ENCODE results near the gene AGBL3. TPM values are rescaled to one million over a fixed set of nuclear protein-coding genes. Genes with fewer than 3 reads are reported as not detected.

The AGBL3 gene
- total RNA-seq, 3 donors from 2014 or later (not counting 1 experiment from before 2014, with no cell fraction given): 0.99 to 2.3 (median 1.4) TPM

DNA sequence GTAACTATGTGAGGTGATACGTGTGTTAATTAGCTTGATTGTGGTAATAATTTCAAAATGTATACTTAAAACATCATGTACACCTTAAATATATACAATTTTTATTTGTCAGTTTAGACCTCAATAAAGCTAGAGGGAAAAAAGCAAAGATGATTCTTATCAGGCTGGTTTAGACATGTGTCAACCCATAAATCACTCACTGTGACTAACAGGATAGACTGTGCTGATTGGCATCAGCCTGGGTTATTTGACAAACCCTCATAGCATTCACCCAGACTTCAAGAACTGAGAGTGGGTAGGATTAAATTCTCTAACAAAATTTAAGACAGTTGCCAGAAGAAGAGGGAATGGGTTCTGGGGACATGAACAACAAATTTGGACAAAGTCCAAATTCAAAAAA, 87.8 kb downstream of the AGBL3 start:
- ATAC-seq: no peak
- TF ChIP-seq, protein P1, sequence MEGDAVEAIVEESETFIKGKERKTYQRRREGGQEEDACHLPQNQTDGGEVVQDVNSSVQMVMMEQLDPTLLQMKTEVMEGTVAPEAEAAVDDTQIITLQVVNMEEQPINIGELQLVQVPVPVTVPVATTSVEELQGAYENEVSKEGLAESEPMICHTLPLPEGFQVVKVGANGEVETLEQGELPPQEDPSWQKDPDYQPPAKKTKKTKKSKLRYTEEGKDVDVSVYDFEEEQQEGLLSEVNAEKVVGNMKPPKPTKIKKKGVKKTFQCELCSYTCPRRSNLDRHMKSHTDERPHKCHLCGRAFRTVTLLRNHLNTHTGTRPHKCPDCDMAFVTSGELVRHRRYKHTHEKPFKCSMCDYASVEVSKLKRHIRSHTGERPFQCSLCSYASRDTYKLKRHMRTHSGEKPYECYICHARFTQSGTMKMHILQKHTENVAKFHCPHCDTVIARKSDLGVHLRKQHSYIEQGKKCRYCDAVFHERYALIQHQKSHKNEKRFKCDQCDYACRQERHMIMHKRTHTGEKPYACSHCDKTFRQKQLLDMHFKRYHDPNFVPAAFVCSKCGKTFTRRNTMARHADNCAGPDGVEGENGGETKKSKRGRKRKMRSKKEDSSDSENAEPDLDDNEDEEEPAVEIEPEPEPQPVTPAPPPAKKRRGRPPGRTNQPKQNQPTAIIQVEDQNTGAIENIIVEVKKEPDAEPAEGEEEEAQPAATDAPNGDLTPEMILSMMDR (IDR thresholded peaks at IDR 0.05): no peak
- Mint-ChIP-seq H3K4me3 (no peak overlapping the region), H3K36me3 (no peaks in the 10 kb centered on the region), H3K27ac (no peak overlapping the region), H3K9me3 (peaks cover 0 to 5% of the 10 kb centered on the region in 2 donors), H3K4me1 (no peaks in the 10 kb centered on the region), H3K27me3 (ENCODE audit: low read depth in 2 of 2) (peaks cover 0 to 5% of the 10 kb centered on the region in 2 donors)
- Histone ChIP-seq H3K9me3 (ENCODE audit: control insufficient read depth, insufficient read depth, low read length) (no peaks in the 10 kb centered on the region), H3K4me3 (ENCODE audit: low read length) (no peak overlapping the region), H3K36me3 (ENCODE audit: control insufficient read depth, insufficient read depth, low read length) (no peaks in the 10 kb centered on the region), H3K4me1 (ENCODE audit: control insufficient read depth, insufficient read depth, low read length) (no peaks in the 10 kb centered on the region), H3K27me3 (ENCODE audit: control insufficient read depth, insufficient read depth, low read length) (no peaks in the 10 kb centered on the region), H3K27ac (ENCODE audit: low read length) (no peak overlapping the region)
- no peak for DNase-seq
- intact Hi-C loops (cut with micrococcal nuclease): no loop called here
- no CpG with 5 or more reads among the region's 1 CpG for WGBS (ENCODE audit: insufficient coverage)

DNA sequence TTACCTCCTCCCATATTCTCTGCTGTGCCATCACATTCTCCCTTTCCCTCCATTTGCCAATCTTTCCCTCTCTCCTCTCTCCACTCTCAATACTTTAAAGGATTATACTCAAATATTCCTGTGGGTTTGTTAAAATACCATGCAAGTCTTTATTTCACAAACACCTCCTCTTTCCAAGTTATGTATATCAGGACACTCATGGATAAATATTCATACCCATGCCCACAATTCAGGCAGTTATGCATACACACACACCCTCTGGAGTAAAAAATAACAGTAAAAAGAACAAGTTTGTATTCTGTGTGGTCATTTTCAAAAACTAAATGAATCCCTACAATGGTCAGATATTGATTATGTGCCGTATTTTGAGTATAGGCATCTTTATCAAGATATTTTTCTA, 88.2 kb downstream of the AGBL3 start:
- WGBS (ENCODE audit: insufficient coverage): no CpG with 5 or more reads among the region's 1 CpG
- H3K9me3 ChIP-seq (ENCODE audit: control insufficient read depth, insufficient read depth, low read length): no peaks in the 10 kb centered on the region
- H3K9me3 Mint-ChIP-seq: peaks cover 0 to 3% of the 10 kb centered on the region in 2 donors
- DNase-seq (no peak), ATAC-seq (no peak)
- H3K27ac Mint-ChIP-seq: no peak overlapping the region
- no peaks in the 10 kb centered on the region for H3K36me3 Mint-ChIP-seq
- no peaks in the 10 kb centered on the region for H3K27me3 ChIP-seq (ENCODE audit: control insufficient read depth, insufficient read depth, low read length)
- no peaks in the 10 kb centered on the region for H3K4me1 ChIP-seq (ENCODE audit: control insufficient read depth, insufficient read depth, low read length)
- H3K27me3 Mint-ChIP-seq (ENCODE audit: low read depth in 2 of 2): peaks cover 0 to 5% of the 10 kb centered on the region in 2 donors
- H3K4me3 Mint-ChIP-seq: no peak overlapping the region
- no peaks in the 10 kb centered on the region for H3K36me3 ChIP-seq (ENCODE audit: control insufficient read depth, insufficient read depth, low read length)
- no peak overlapping the region for H3K4me3 ChIP-seq (ENCODE audit: low read length)
- TF ChIP-seq, protein P1 (IDR thresholded peaks at IDR 0.05): no peak
- intact Hi-C loops (cut with micrococcal nuclease): no loop called here
- no peaks in the 10 kb centered on the region for H3K4me1 Mint-ChIP-seq
- H3K27ac ChIP-seq (ENCODE audit: low read length): no peak overlapping the region

DNA sequence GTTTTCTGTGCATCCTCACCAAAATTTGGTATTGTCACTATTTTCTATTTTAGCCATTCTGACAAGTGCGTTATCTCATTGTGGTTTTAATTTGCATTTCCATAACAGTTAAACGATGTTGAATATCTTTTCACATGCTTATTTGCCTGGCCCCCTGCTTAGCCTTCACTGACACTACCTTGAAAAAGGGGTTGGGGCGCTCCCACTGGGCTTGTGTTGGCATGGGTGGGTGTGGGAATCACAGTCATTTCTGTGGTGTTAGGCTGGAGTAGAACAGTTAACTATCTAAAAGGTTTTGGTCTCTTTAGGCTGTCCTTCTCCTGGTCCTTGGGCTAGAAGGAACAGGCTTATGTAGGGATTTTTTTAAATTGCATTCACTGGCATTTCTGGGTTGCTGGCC, 89.4 kb downstream of the AGBL3 start:
- H3K36me3 ChIP-seq (ENCODE audit: control insufficient read depth, insufficient read depth, low read length): no peaks in the 10 kb centered on the region
- H3K4me3 ChIP-seq (ENCODE audit: low read length): no peak overlapping the region
- no peak overlapping the region for H3K27ac ChIP-seq (ENCODE audit: low read length)
- H3K4me1 ChIP-seq (ENCODE audit: control insufficient read depth, insufficient read depth, low read length): no peaks in the 10 kb centered on the region
- Mint-ChIP-seq H3K36me3 (no peaks in the 10 kb centered on the region), H3K9me3 (no peaks in the 10 kb centered on the region), H3K27ac (no peak overlapping the region), H3K27me3 (ENCODE audit: low read depth in 2 of 2) (peaks cover 0 to 3% of the 10 kb centered on the region in 2 donors), H3K4me1 (no peaks in the 10 kb centered on the region), H3K4me3 (no peak overlapping the region)
- no peaks in the 10 kb centered on the region for H3K27me3 ChIP-seq (ENCODE audit: control insufficient read depth, insufficient read depth, low read length)
- TF ChIP-seq, protein P1 (IDR thresholded peaks at IDR 0.05): no peak
- ATAC-seq: no peak
- H3K9me3 ChIP-seq (ENCODE audit: control insufficient read depth, insufficient read depth, low read length): no peaks in the 10 kb centered on the region
- no peak for DNase-seq
- 89% methylated on average over 3 of the region's 3 CpGs for WGBS (ENCODE audit: insufficient coverage)
- intact Hi-C loops (cut with micrococcal nuclease): no loop called here

DNA sequence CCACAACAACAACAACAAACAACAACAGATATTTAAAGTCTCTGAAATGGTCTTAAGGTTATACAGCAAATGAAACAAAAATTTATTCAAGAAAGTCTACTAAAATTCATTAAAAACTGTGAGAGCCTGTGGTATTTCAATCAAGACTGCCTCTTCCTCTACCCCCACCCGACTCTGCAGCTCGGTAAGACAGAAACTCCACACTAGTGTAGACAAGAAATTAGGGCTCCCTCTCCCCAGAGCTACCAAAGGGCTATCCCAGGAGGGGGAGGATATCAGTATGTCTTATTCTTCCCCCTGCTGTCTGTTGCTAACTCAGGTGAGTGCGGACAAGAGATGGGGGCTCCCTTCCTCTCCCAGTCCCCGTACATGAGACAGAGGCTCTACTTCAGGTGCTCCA, 90.6 kb downstream of the AGBL3 start:
- no peaks in the 10 kb centered on the region for H3K27me3 ChIP-seq (ENCODE audit: control insufficient read depth, insufficient read depth, low read length)
- H3K4me1 ChIP-seq (ENCODE audit: control insufficient read depth, insufficient read depth, low read length): no peaks in the 10 kb centered on the region
- no peaks in the 10 kb centered on the region for H3K9me3 ChIP-seq (ENCODE audit: control insufficient read depth, insufficient read depth, low read length)
- no peaks in the 10 kb centered on the region for H3K36me3 ChIP-seq (ENCODE audit: control insufficient read depth, insufficient read depth, low read length)
- Mint-ChIP-seq H3K36me3 (no peaks in the 10 kb centered on the region), H3K27me3 (ENCODE audit: low read depth in 2 of 2) (peaks cover 0 to 3% of the 10 kb centered on the region in 2 donors), H3K4me3 (no peak overlapping the region), H3K27ac (no peak overlapping the region), H3K4me1 (no peaks in the 10 kb centered on the region), H3K9me3 (no peaks in the 10 kb centered on the region)
- ATAC-seq: no peak
- intact Hi-C loops (cut with micrococcal nuclease): no loop called here
- 84% methylated on average over 2 of the region's 4 CpGs for WGBS (ENCODE audit: insufficient coverage)
- H3K4me3 ChIP-seq (ENCODE audit: low read length): no peak overlapping the region
- no peak for DNase-seq
- TF ChIP-seq, protein P1 (IDR thresholded peaks at IDR 0.05): no peak
- H3K27ac ChIP-seq (ENCODE audit: low read length): no peak overlapping the region

Measured in natural killer cell (primary cell).